Measurements from ENCODE around the gene BTG2. TPM values are rescaled to one million over a fixed set of nuclear protein-coding genes. Genes with fewer than 3 reads are reported as not detected.

BTG2 gene
- total RNA-seq, 1 experiment from 2014 or later = 2.2 TPM

- Histone ChIP-seq H3K27ac (ENCODE audit: low read length) (no peak overlapping the region), H3K4me3 (ENCODE audit: low read length) (no peak overlapping the region), H3K9me3 (ENCODE audit: low read length) (no peaks in the 10 kb centered on the region), H3K79me2 (ENCODE audit: low read length) (no peaks in the 10 kb centered on the region), H4K20me1 (ENCODE audit: low read length) (no peaks in the 10 kb centered on the region), H3K9me2 (replicated peaks; ENCODE audit: low read length) (no peaks in the 10 kb centered on the region), H3K4me2 (ENCODE audit: low read length) (no peak overlapping the region), H3F3A (ENCODE audit: low read length, unreplicated experiment) (no peaks in the 10 kb centered on the region), H3K4me1 (ENCODE audit: insufficient read depth, low read length) (peaks cover 15% of the 10 kb centered on the region), H3K27me3 (ENCODE audit: low read length) (no peaks in the 10 kb centered on the region), H3K36me3 (ENCODE audit: low read depth, low read length) (no peaks in the 10 kb centered on the region), H3K9ac (ENCODE audit: low read length) (no peak overlapping the region), H2AFZ (ENCODE audit: low read length) (no peak overlapping the region)
- DNase-seq (no peak), ATAC-seq (no peak)
- intact Hi-C loops (cut with micrococcal nuclease) = no loop called here
- ChIA-PET CTCF (no interaction called here), POLR2A (ENCODE audit: unreplicated experiment) (no interaction called here)
- no peak for TF ChIP-seq EZH2 (IDR thresholded peaks at IDR 0.05; ENCODE audit: low read length, unreplicated experiment)
- no peak for TF ChIP-seq EZH2phosphoT487 (IDR thresholded peaks at IDR 0.05; ENCODE audit: borderline replicate concordance, low read length)
- TF ChIP-seq CTCF (conservative IDR thresholded peaks at IDR 0.05; ENCODE audit: low read depth, low read length) = no peak
- no TSS peak for BruUV-seq (replicated peaks)
Observed at GRCh38 chr1:203307641-203308126, 2.4 kb downstream of the BTG2 start.

- Histone ChIP-seq H3K4me2 (ENCODE audit: low read length) (no peak overlapping the region), H3K9ac (ENCODE audit: low read length) (no peak overlapping the region), H3K27ac (ENCODE audit: low read length) (no peak overlapping the region), H3K4me3 (ENCODE audit: low read length) (no peak overlapping the region), H3K9me2 (replicated peaks; ENCODE audit: low read length) (no peaks in the 10 kb centered on the region), H3K36me3 (ENCODE audit: low read depth, low read length) (no peaks in the 10 kb centered on the region), H4K20me1 (ENCODE audit: low read length) (no peaks in the 10 kb centered on the region), H3K79me2 (ENCODE audit: low read length) (no peaks in the 10 kb centered on the region), H3K4me1 (ENCODE audit: insufficient read depth, low read length) (peaks cover 15% of the 10 kb centered on the region), H3K27me3 (ENCODE audit: low read length) (no peaks in the 10 kb centered on the region), H3F3A (ENCODE audit: low read length, unreplicated experiment) (no peaks in the 10 kb centered on the region), H3K9me3 (ENCODE audit: low read length) (no peaks in the 10 kb centered on the region), H2AFZ (ENCODE audit: low read length) (no peak overlapping the region)
- ATAC-seq (no peak), DNase-seq (no peak)
- ChIA-PET CTCF (no interaction called here), POLR2A (ENCODE audit: unreplicated experiment) (no interaction called here)
- intact Hi-C loops (cut with micrococcal nuclease) = no loop called here
- TF ChIP-seq CTCF (conservative IDR thresholded peaks at IDR 0.05; ENCODE audit: low read depth, low read length) = no peak
- TF ChIP-seq EZH2phosphoT487 (IDR thresholded peaks at IDR 0.05; ENCODE audit: borderline replicate concordance, low read length) = no peak
- TF ChIP-seq EZH2 (IDR thresholded peaks at IDR 0.05; ENCODE audit: low read length, unreplicated experiment) = no peak
- BruUV-seq (replicated peaks) = no TSS peak
Observed at GRCh38 chr1:203308328-203308922, 3.1 kb downstream of the BTG2 start.

- Histone ChIP-seq H3K27me3 (ENCODE audit: low read length) (no peaks in the 10 kb centered on the region), H3F3A (ENCODE audit: low read length, unreplicated experiment) (no peaks in the 10 kb centered on the region), H3K4me3 (ENCODE audit: low read length) (no peak overlapping the region), H3K9me3 (ENCODE audit: low read length) (no peaks in the 10 kb centered on the region), H3K79me2 (ENCODE audit: low read length) (no peaks in the 10 kb centered on the region), H3K27ac (ENCODE audit: low read length) (no peak overlapping the region), H3K4me1 (ENCODE audit: insufficient read depth, low read length) (peaks cover 15% of the 10 kb centered on the region), H3K9me2 (replicated peaks; ENCODE audit: low read length) (no peaks in the 10 kb centered on the region), H4K20me1 (ENCODE audit: low read length) (no peaks in the 10 kb centered on the region), H3K9ac (ENCODE audit: low read length) (no peak overlapping the region), H2AFZ (ENCODE audit: low read length) (no peak overlapping the region), H3K4me2 (ENCODE audit: low read length) (no peak overlapping the region), H3K36me3 (ENCODE audit: low read depth, low read length) (no peaks in the 10 kb centered on the region)
- intact Hi-C loops (cut with micrococcal nuclease) = no loop called here
- ChIA-PET CTCF (no interaction called here), POLR2A (ENCODE audit: unreplicated experiment) (no interaction called here)
- no peak for TF ChIP-seq CTCF (conservative IDR thresholded peaks at IDR 0.05; ENCODE audit: low read depth, low read length)
- no peak for TF ChIP-seq EZH2phosphoT487 (IDR thresholded peaks at IDR 0.05; ENCODE audit: borderline replicate concordance, low read length)
- TF ChIP-seq EZH2 (IDR thresholded peaks at IDR 0.05; ENCODE audit: low read length, unreplicated experiment) = no peak
- DNase-seq = no peak
- BruUV-seq (replicated peaks) = no TSS peak
- ATAC-seq = no peak
Observed at GRCh38 chr1:203308923-203309331, 3.6 kb downstream of the BTG2 start.

All from PC-3 (cell line).